Gastrocnemius medialis (tissue), 4 donors: ENCODE data around the gene PSTPIP1. TPM values are rescaled to one million over a fixed set of nuclear protein-coding genes. Genes with fewer than 3 reads are reported as not detected.

Experiments used
- ATAC-seq, 2 donors: fragments of 150-250 bp; one replicate each; pipeline ENCODE4 v1.9.1; 2016
- DNase-seq, 2 donors: peaks; one replicate each; pipeline ENCODE4 v3.0.0-alpha.2; 2019
- H3K27ac ChIP-seq, 4 donors: fragments of 200-600 bp; sonication (generic); 1 replicate in 1 of 4; 2 replicates in 3 of 4; pipeline ENCODE4 v1.5.1; 2016 to 2018; ENCODE audit warnings: mild to moderate bottlenecking in 2 of 4, moderate library complexity in 1 of 4
- H3K27me3 ChIP-seq, 3 donors: fragments of 200-600 bp; sonication (generic) in 2 of 3; 1 replicate in 1 of 3; 2 replicates in 2 of 3; pipeline versions ENCODE4 v1.5.1 to v1.6.0; 2016 to 2019; ENCODE audit warnings: mild to moderate bottlenecking in 1 of 3, moderate library complexity in 1 of 3
- H3K36me3 ChIP-seq, 2 donors: fragments of 200-600 bp; sonication (generic) in 1 of 2; one replicate each; pipeline ENCODE4 v1.5.1; 2017 to 2018
- H3K4me1 ChIP-seq, 2 donors: fragments of 200-600 bp; sonication (generic) in 1 of 2; one replicate each; pipeline ENCODE4 v1.5.1; 2016 to 2017; ENCODE audit warnings: mild to moderate bottlenecking in 2 of 2
- H3K4me3 ChIP-seq, 4 donors: fragments of 200-600 bp; sonication (generic) in 3 of 4; 1 replicate in 1 of 4; 2 replicates in 3 of 4; pipeline ENCODE4 v1.5.1; 2016 to 2019; ENCODE audit warnings: mild to moderate bottlenecking in 2 of 4
- H3K9me3 ChIP-seq, 3 donors: fragments of 200-600 bp; sonication (generic) in 2 of 3; 1 replicate in 1 of 3; 2 replicates in 2 of 3; pipeline ENCODE4 v1.5.1; 2016 to 2019
- CTCF ChIP-seq, 5 experiments: fragments of 450-650 bp in 3 of 5; fragments of 200-600 bp in 2 of 5; sonication (generic) in 2 of 5; IDR thresholded peaks in 4 of 5; conservative IDR thresholded peaks in 1 of 5; 1 replicate in 4 of 5; 2 replicates in 1 of 5; pipeline ENCODE4 v1.5.1; 2016 to 2019; ENCODE audit warnings: antibody characterized with exemption in 5 of 5, mild to moderate bottlenecking in 3 of 5, moderate library complexity in 3 of 5
- POLR2A ChIP-seq, 2 donors: fragments of 450-650 bp; IDR thresholded peaks; one replicate each; pipeline ENCODE4 v1.6.1; 2017; ENCODE audit warnings: antibody characterized with exemption in 2 of 2, mild to moderate bottlenecking in 2 of 2, moderate library complexity in 2 of 2
- in situ Hi-C, 4 donors: fragments of 200-750 bp; cut with MboI; loops; one replicate each; pipeline versions ENCODE4 v1.15.0 to v1.8.0; 2017; ENCODE audit warnings: low sequenced_read_pairs in 4 of 4
- intact Hi-C: fragments of 100-400 bp; cut with DNase I; formaldehyde crosslinking; loops from one replicate; pipeline ENCODE4 v1.15.1; 2023; ENCODE audit warnings: low total_unique reads
- total RNA-seq, 4 donors: library from RNA; depleted of rRNA; stranded (reverse); fragments of >200 nt; gene quantifications; one replicate each; pipeline versions ENCODE4 v1.1.0 to v1.2.3, GENCODE V29; 2016

The PSTPIP1 gene
- total RNA-seq, 4 donors from 2014 or later: 0.76 to 5.2 (median 3.1) TPM; not detected in 1

GRCh38 chr15:76972389-76973361 lies 22.3 kb upstream of the PSTPIP1 start:
- intact Hi-C loops: no loop called here
- no peaks in the 10 kb centered on the region for H3K36me3 ChIP-seq
- H3K9me3 ChIP-seq: no peaks in the 10 kb centered on the region
- H3K4me3 ChIP-seq: peak overlapping the region; percentile 18 to 29 (median 26)
- peak; percentile 55 to 82 for ATAC-seq
- DNase-seq: no peak
- H3K27ac ChIP-seq: peak overlapping the region; percentile 18 to 61 (median 54)
- peaks cover 8 to 18% of the 10 kb centered on the region in 2 donors for H3K4me1 ChIP-seq
- TF ChIP-seq CTCF (IDR thresholded peaks at IDR 0.05 in 4 of 5, conservative IDR thresholded peaks at IDR 0.05 in 1 of 5) (no peak), POLR2A (IDR thresholded peaks at IDR 0.05) (no peak)
- in situ Hi-C loops: no loop called here
- no peaks in the 10 kb centered on the region for H3K27me3 ChIP-seq

- Histone ChIP-seq H3K27ac (no peak overlapping the region), H3K4me1 (peaks cover 8 to 18% of the 10 kb centered on the region in 2 donors), H3K36me3 (no peaks in the 10 kb centered on the region), H3K27me3 (no peaks in the 10 kb centered on the region), H3K4me3 (peak overlapping the region in 1 of 4 donors; percentile 29), H3K9me3 (no peaks in the 10 kb centered on the region)
- no peak for DNase-seq
- intact Hi-C loops: no loop called here
- no peak for TF ChIP-seq POLR2A (IDR thresholded peaks at IDR 0.05)
- TF ChIP-seq CTCF (IDR thresholded peaks at IDR 0.05 in 4 of 5, conservative IDR thresholded peaks at IDR 0.05 in 1 of 5): peak in 2 of 5 experiments; percentile 14 to 15
- in situ Hi-C loops: no loop called here
- ATAC-seq: no peak
These were observed 21.6 kb upstream of the PSTPIP1 start for GRCh38 chr15:76973362-76973743.

GRCh38 chr15:76973906-76974305 lies 21.0 kb upstream of the PSTPIP1 start:
- intact Hi-C loops: no loop called here
- no peak overlapping the region for H3K4me3 ChIP-seq
- in situ Hi-C loops: no loop called here

GRCh38 chr15:76974456-76975036 lies 20.4 kb upstream of the PSTPIP1 start:
- no peak for TF ChIP-seq POLR2A (IDR thresholded peaks at IDR 0.05)
- no peak for TF ChIP-seq CTCF (IDR thresholded peaks at IDR 0.05 in 4 of 5, conservative IDR thresholded peaks at IDR 0.05 in 1 of 5)
- peaks cover 8 to 18% of the 10 kb centered on the region in 2 donors for H3K4me1 ChIP-seq
- intact Hi-C loops (no loop called here), in situ Hi-C loops (no loop called here)
- H3K36me3 ChIP-seq: no peaks in the 10 kb centered on the region
- no peaks in the 10 kb centered on the region for H3K9me3 ChIP-seq
- no peak for ATAC-seq
- no peak overlapping the region for H3K4me3 ChIP-seq
- H3K27me3 ChIP-seq: no peaks in the 10 kb centered on the region
- no peak overlapping the region for H3K27ac ChIP-seq
- no peak for DNase-seq

More at GRCh38 chr15:76973906-76974305, 21.0 kb upstream of the PSTPIP1 start:
- ATAC-seq: no peak
- Histone ChIP-seq H3K27me3 (no peaks in the 10 kb centered on the region), H3K4me1 (peaks cover 8 to 18% of the 10 kb centered on the region in 2 donors), H3K36me3 (no peaks in the 10 kb centered on the region), H3K27ac (no peak overlapping the region), H3K9me3 (no peaks in the 10 kb centered on the region)
- TF ChIP-seq CTCF (IDR thresholded peaks at IDR 0.05 in 4 of 5, conservative IDR thresholded peaks at IDR 0.05 in 1 of 5) (no peak), POLR2A (IDR thresholded peaks at IDR 0.05) (no peak)
- DNase-seq: no peak
